Measurements from ENCODE around the gene KCTD16.
A peak's percentile ranks its signal among the peaks of the same experiment; 100 is the strongest.

Gene KCTD16

DNA sequence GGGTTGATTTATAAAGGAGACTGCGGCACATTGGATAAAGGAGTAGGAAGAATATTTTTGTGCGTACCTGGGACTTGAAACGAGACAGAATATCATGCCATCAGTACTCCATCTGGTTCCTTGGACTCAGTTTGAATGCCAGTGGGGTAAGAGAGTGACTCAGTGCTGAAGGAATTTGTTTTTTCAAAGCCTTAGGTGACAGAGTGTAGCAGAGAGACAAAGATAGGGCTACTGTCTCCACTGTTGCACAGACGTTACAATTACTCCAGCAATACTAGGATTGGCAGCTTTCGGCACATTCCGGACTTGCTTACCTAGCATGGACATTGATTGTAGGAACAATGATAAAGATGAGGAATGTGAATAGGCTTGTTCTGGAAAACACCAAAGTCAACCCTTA lies 250.7 kb downstream of the KCTD16 start:
- Histone ChIP-seq H3K4me2 (ENCODE audit: low read length) (peak overlapping the region; percentile 25), H3K9me3 (ENCODE audit: insufficient read depth, low read depth, low read length) (no peaks in the 10 kb centered on the region), H2BK120ac (ENCODE audit: insufficient read depth, low read length, poor library complexity) (no peak overlapping the region), H3K18ac (ENCODE audit: low read length) (no peak overlapping the region), H2AFZ (ENCODE audit: insufficient read depth, low read length, poor library complexity) (no peak overlapping the region), H4K91ac (ENCODE audit: low read depth, low read length) (no peak overlapping the region), H3K79me2 (ENCODE audit: control insufficient read depth, insufficient read depth, low read length, poor library complexity) (no peaks in the 10 kb centered on the region), H2AK5ac (ENCODE audit: low read length) (no peak overlapping the region), H3K14ac (ENCODE audit: low read length) (no peak overlapping the region), H3K79me1 (ENCODE audit: low read length) (peaks cover 3% of the 10 kb centered on the region), H3K27ac (ENCODE audit: low read depth, low read length) (peak overlapping the region; percentile 82), H3K9ac (ENCODE audit: low read length) (no peak overlapping the region), H3K4me3 (ENCODE audit: low read depth, low read length) (no peak overlapping the region), H3K36me3 (ENCODE audit: control insufficient read depth in 1 of 2, insufficient read depth in 2 of 2, low read length in 2 of 2) (no peaks in the 10 kb centered on the region), H4K8ac (ENCODE audit: low read depth, low read length) (no peak overlapping the region), H2BK12ac (ENCODE audit: low read length) (no peak overlapping the region), H3K4me1 (ENCODE audit: control insufficient read depth in 1 of 2, insufficient read depth in 2 of 2, low read length in 2 of 2) (peaks cover 0 to 9% of the 10 kb centered on the region in 2 experiments), H2BK5ac (ENCODE audit: low read depth, low read length, poor library complexity) (no peak overlapping the region), H4K12ac (ENCODE audit: low read depth, low read length) (no peak overlapping the region), H3K4ac (ENCODE audit: low read depth, low read length) (no peak overlapping the region), H3K23ac (ENCODE audit: low read length) (no peak overlapping the region), H3K27me3 (ENCODE audit: insufficient read depth, low read length) (no peaks in the 10 kb centered on the region)
- no CpG with 5 or more reads among the region's 6 CpGs for WGBS (ENCODE audit: extremely low coverage, insufficient coverage, insufficient read length)
- peak; percentile 78 to 83 for DNase-seq

DNA sequence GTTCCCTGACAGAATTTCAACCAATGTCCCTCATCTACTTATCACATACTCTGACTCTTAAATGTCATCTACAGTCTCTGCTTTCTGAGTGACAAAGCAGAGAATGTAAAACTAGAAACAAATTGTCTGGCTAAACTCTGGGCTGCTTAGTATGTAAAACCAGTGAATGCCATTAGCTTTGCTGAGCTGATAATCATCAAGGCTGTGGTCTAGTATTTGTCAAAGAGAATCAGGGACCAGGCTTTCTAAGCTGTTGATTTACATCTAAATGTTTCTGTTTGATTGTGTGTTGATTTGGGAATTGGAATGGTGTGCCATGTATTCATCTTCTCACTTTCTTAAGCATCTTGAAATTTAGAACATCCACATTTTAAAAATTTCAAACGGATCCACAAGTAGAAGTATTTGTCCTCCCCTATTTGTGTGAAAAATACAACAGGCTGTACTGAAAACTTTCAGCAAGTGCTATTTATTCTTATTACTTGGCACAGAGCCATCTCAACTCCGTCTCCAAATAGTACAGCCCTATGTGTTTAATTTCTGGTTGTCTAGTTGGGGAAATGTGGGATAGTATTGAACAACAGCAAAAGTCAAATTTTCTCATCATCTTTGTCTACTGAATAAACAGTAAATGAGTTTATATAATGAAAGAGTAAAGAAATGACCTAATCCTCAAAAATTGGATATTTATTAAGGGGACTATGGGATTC lies 251.5 kb downstream of the KCTD16 start:
- Histone ChIP-seq H2BK12ac (ENCODE audit: low read length) (no peak overlapping the region), H2BK120ac (ENCODE audit: insufficient read depth, low read length, poor library complexity) (no peak overlapping the region), H3K4me3 (ENCODE audit: low read depth, low read length) (no peak overlapping the region), H3K14ac (ENCODE audit: low read length) (no peak overlapping the region), H3K79me1 (ENCODE audit: low read length) (peaks cover 3% of the 10 kb centered on the region), H3K9me3 (ENCODE audit: insufficient read depth, low read depth, low read length) (no peaks in the 10 kb centered on the region), H3K36me3 (ENCODE audit: control insufficient read depth in 1 of 2, insufficient read depth in 2 of 2, low read length in 2 of 2) (no peaks in the 10 kb centered on the region), H3K79me2 (ENCODE audit: control insufficient read depth, insufficient read depth, low read length, poor library complexity) (no peaks in the 10 kb centered on the region), H3K23ac (ENCODE audit: low read length) (no peak overlapping the region), H2AFZ (ENCODE audit: insufficient read depth, low read length, poor library complexity) (no peak overlapping the region), H3K4me1 (ENCODE audit: control insufficient read depth in 1 of 2, insufficient read depth in 2 of 2, low read length in 2 of 2) (peaks cover 0 to 9% of the 10 kb centered on the region in 2 experiments), H3K4me2 (ENCODE audit: low read length) (no peak overlapping the region), H4K91ac (ENCODE audit: low read depth, low read length) (no peak overlapping the region), H2BK5ac (ENCODE audit: low read depth, low read length, poor library complexity) (no peak overlapping the region), H3K9ac (ENCODE audit: low read length) (no peak overlapping the region), H3K27ac (ENCODE audit: low read depth, low read length) (peak overlapping the region; percentile 82), H4K12ac (ENCODE audit: low read depth, low read length) (no peak overlapping the region), H3K18ac (ENCODE audit: low read length) (no peak overlapping the region), H3K27me3 (ENCODE audit: insufficient read depth, low read length) (no peaks in the 10 kb centered on the region), H2AK5ac (ENCODE audit: low read length) (no peak overlapping the region), H4K8ac (ENCODE audit: low read depth, low read length) (no peak overlapping the region), H3K4ac (ENCODE audit: low read depth, low read length) (no peak overlapping the region)
- DNase-seq, result peak in 1 of 2 donors; percentile 58
- whole genome bisulfite sequencing (ENCODE audit: extremely low coverage, insufficient coverage, insufficient read length), result no CpG with 5 or more reads among the region's 2 CpGs

DNA sequence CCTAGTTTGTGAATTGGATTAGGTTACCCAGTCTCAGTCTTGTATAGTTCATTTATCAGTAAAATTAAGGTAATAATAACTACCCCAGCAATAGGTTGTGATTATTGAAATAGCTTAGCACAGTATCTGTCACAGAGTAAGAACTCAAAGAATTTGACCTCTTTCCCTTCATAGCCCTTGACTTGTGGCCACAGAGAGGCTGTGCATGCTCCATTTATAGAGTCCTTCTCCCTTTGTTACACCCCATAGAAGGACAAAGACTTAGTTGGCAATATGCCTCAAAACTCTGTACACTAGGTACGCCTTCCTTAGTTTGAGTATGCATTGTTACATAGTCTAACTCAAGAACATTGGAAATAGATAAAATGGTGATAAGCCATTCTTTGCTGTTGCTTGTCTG lies 257.2 kb downstream of the KCTD16 start:
- Histone ChIP-seq H3K36me3 (ENCODE audit: control insufficient read depth in 1 of 2, insufficient read depth in 2 of 2, low read length in 2 of 2) (no peaks in the 10 kb centered on the region), H3K27ac (ENCODE audit: low read depth, low read length) (no peak overlapping the region), H3K27me3 (ENCODE audit: insufficient read depth, low read length) (no peaks in the 10 kb centered on the region), H3K4ac (ENCODE audit: low read depth, low read length) (no peak overlapping the region), H2AK5ac (ENCODE audit: low read length) (no peak overlapping the region), H4K8ac (ENCODE audit: low read depth, low read length) (no peak overlapping the region), H2BK12ac (ENCODE audit: low read length) (no peak overlapping the region), H3K9me3 (ENCODE audit: insufficient read depth, low read depth, low read length) (no peaks in the 10 kb centered on the region), H3K4me2 (ENCODE audit: low read length) (no peak overlapping the region), H4K12ac (ENCODE audit: low read depth, low read length) (no peak overlapping the region), H3K9ac (ENCODE audit: low read length) (no peak overlapping the region), H3K79me2 (ENCODE audit: control insufficient read depth, insufficient read depth, low read length, poor library complexity) (no peaks in the 10 kb centered on the region), H3K4me3 (ENCODE audit: low read depth, low read length) (no peak overlapping the region), H2AFZ (ENCODE audit: insufficient read depth, low read length, poor library complexity) (no peak overlapping the region), H3K4me1 (ENCODE audit: control insufficient read depth in 1 of 2, insufficient read depth in 2 of 2, low read length in 2 of 2) (peaks cover 0 to 8% of the 10 kb centered on the region in 2 experiments), H3K18ac (ENCODE audit: low read length) (no peak overlapping the region), H3K14ac (ENCODE audit: low read length) (no peak overlapping the region), H3K79me1 (ENCODE audit: low read length) (peaks cover 2% of the 10 kb centered on the region), H4K91ac (ENCODE audit: low read depth, low read length) (no peak overlapping the region), H3K23ac (ENCODE audit: low read length) (no peak overlapping the region), H2BK5ac (ENCODE audit: low read depth, low read length, poor library complexity) (no peak overlapping the region), H2BK120ac (ENCODE audit: insufficient read depth, low read length, poor library complexity) (no peak overlapping the region)
- WGBS (ENCODE audit: extremely low coverage, insufficient coverage, insufficient read length), result no CpG with 5 or more reads among the region's 1 CpG
- peak in 1 of 2 donors; percentile 1 for DNase-seq

DNA sequence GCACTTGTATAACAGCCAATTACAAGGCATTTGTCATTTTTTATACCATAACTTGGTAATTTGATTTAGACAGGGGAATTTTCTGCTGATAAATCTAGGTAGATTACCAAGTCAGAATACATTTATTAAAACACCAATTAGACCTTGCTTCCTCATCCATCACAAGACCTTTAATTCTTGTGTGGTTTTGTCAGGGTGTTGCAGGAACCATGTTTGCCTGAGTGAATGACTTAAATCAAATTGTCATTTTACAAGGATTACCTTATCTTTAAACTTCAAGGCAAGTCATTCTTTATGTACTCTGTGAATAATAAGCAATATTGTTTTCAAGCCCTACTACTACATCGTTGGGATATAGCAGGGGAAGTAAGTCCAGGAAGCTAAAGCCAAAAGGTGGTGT lies 257.7 kb downstream of the KCTD16 start:
- H3K4me3 ChIP-seq (ENCODE audit: low read depth, low read length), result no peak overlapping the region
- peak overlapping the region; percentile 8 for H2BK12ac ChIP-seq (ENCODE audit: low read length)
- no peak overlapping the region for H2AFZ ChIP-seq (ENCODE audit: insufficient read depth, low read length, poor library complexity)
- no peak for DNase-seq
- no peak overlapping the region for H4K8ac ChIP-seq (ENCODE audit: low read depth, low read length)
- no peak overlapping the region for H3K18ac ChIP-seq (ENCODE audit: low read length)
- no peaks in the 10 kb centered on the region for H3K9me3 ChIP-seq (ENCODE audit: insufficient read depth, low read depth, low read length)
- no peak overlapping the region for H2BK120ac ChIP-seq (ENCODE audit: insufficient read depth, low read length, poor library complexity)
- no peak overlapping the region for H3K14ac ChIP-seq (ENCODE audit: low read length)
- WGBS (ENCODE audit: extremely low coverage, insufficient coverage, insufficient read length), result no CpG with 5 or more reads among the region's 1 CpG
- no peaks in the 10 kb centered on the region for H3K36me3 ChIP-seq (ENCODE audit: control insufficient read depth in 1 of 2, insufficient read depth in 2 of 2, low read length in 2 of 2)
- no peak overlapping the region for H3K4ac ChIP-seq (ENCODE audit: low read depth, low read length)
- no peak overlapping the region for H4K91ac ChIP-seq (ENCODE audit: low read depth, low read length)
- no peaks in the 10 kb centered on the region for H3K79me2 ChIP-seq (ENCODE audit: control insufficient read depth, insufficient read depth, low read length, poor library complexity)
- no peak overlapping the region for H2AK5ac ChIP-seq (ENCODE audit: low read length)
- no peak overlapping the region for H3K27ac ChIP-seq (ENCODE audit: low read depth, low read length)
- H4K12ac ChIP-seq (ENCODE audit: low read depth, low read length), result no peak overlapping the region
- no peak overlapping the region for H3K9ac ChIP-seq (ENCODE audit: low read length)
- H3K23ac ChIP-seq (ENCODE audit: low read length), result no peak overlapping the region
- no peak overlapping the region for H3K4me2 ChIP-seq (ENCODE audit: low read length)
- peaks cover 0 to 4% of the 10 kb centered on the region in 2 experiments for H3K4me1 ChIP-seq (ENCODE audit: control insufficient read depth in 1 of 2, insufficient read depth in 2 of 2, low read length in 2 of 2)
- H2BK5ac ChIP-seq (ENCODE audit: low read depth, low read length, poor library complexity), result no peak overlapping the region
- H3K79me1 ChIP-seq (ENCODE audit: low read length), result no peaks in the 10 kb centered on the region
- no peaks in the 10 kb centered on the region for H3K27me3 ChIP-seq (ENCODE audit: insufficient read depth, low read length)

All from trophoblast cell (in vitro differentiated cells and primary cell).